ENCODE data around the gene DOCK2. TPM values are rescaled to one million over a fixed set of nuclear protein-coding genes. Genes with fewer than 3 reads are reported as not detected.
"Not testable (repeated sequence)": the region's sequence is repeated elsewhere in the genome, so short reads cannot be mapped to it uniquely, and the experiment has no call there.

Gene DOCK2
- total RNA-seq, 1 donor from 2014 or later = 2.2 TPM

- ATAC-seq = no peak
Measured at GRCh38 chr5:169758886-169759285, 121.8 kb downstream of the DOCK2 start.

- ATAC-seq = no peak
Measured at GRCh38 chr5:169760229-169760628, 123.2 kb downstream of the DOCK2 start.

- ATAC-seq = no peak
Measured at GRCh38 chr5:169762338-169763095, 125.4 kb downstream of the DOCK2 start.

DNA sequence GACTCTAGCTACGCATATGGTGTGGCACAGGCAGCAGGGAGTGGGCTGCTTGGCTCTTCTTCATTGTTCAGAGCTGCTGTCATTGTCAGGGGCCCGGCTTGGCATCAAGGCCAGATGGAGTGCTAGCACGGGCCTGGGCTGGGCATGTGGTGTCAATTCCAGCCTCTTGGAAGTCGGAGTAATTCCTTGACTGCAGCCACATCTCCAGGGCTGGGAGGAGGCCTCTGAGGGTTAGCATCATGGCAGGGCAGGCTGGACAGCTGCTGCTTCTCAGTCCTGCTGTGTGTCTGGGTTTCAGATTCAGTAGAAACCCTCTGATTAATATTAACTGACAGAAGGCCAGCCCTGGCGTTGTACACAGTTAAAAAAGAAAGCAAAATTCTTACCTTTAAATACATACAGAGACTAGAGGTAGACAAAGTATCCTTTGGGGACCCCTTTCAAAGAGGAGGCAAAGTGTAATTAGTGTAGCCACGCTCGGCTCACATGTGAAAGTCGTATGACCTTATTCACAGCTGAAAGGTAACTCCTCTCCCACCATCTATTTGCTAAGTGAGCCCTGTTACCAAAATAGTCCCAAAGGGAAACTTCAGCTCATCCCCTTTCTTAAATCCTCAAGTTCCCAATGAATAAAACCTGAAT lies 126.4 kb downstream of the DOCK2 start:
- ATAC-seq = no peak

- ATAC-seq = no peak
Measured at GRCh38 chr5:169764018-169764378, 126.9 kb downstream of the DOCK2 start.

GRCh38 chr5:169765176-169765996 lies 128.3 kb downstream of the DOCK2 start:
- no peak for ATAC-seq

DNA sequence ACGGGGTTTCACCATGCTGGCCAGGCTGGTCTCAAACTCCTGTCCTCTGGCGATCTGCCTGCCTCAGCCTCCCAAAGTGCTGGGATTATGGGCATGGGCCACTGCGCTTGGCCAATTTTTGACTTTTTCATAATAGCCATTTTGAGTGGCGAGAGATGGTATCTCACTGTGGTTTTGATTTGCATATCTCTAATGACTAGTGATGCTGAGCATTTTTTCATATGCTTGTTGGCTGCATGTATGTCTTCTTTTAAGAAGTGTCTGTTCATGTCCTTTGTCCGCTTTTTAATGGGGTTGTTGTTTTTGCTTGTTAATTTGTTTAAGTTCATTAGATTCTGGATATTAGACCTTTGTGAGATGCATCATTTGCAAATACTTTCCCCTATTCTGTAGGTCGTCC lies 129.9 kb downstream of the DOCK2 start:
- not testable (repeated sequence) for ATAC-seq

DNA sequence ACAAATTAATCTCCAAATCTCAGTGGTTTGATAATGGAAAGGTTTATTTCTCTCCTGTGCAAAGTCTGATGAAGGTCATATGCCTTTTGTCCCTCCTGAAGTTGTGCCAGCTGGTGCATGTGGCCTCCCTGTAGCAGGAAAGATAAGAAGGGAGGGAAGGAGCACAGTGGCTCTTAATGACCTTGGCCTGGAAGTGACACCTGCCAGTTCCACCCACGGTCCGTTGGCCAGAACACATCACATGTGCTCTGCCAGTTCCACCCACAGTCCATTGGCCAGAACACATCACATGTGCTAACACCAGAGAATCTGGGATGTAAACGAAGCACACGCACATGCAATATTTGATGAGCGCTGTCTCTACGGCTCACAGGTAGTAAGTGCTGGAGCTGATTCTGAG lies 130.9 kb downstream of the DOCK2 start:
- ATAC-seq = no peak

GRCh38 chr5:169768416-169768815 lies 131.3 kb downstream of the DOCK2 start:
- no peak for ATAC-seq

DNA sequence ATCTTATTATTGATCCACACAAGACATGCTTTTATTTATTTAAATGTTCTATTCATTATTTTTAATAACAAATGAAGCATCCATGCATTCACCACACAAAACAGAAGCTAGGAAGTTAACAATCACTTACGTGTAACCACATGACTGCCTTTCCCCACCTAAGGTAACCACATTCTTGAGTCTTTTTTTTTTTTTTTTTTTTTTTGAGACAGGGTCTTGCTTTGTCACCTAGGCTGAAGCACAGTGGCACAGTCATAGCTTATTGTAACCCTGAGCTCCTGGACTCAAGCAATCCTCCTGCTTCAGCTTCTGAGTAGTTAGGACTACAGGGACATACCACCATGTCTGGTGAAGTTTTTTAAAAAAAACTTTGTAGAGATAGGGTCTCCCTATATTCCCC lies 133.0 kb downstream of the DOCK2 start:
- no peak for ATAC-seq

- ATAC-seq = no peak
Measured at GRCh38 chr5:169772256-169772655, 135.2 kb downstream of the DOCK2 start.

DNA sequence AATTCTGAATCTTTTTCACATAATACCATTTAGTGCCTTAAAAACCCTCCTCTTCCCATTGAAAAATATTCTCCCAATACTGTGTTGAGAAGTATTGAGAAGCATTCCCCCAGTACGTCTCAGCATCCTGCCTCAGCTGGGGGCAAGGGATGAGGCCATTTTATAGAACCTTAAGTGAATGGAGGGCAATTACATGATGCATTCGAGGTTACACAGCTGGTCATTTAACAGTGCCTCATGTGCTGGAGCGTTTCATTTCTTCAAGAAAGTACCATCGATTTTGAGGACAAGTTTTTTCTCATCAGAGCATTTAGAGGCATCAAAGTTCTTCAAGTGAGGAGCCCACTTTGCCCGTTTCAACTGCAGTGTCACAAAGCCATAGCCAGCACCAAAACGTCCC lies 135.6 kb downstream of the DOCK2 start:
- no peak for ATAC-seq

DNA sequence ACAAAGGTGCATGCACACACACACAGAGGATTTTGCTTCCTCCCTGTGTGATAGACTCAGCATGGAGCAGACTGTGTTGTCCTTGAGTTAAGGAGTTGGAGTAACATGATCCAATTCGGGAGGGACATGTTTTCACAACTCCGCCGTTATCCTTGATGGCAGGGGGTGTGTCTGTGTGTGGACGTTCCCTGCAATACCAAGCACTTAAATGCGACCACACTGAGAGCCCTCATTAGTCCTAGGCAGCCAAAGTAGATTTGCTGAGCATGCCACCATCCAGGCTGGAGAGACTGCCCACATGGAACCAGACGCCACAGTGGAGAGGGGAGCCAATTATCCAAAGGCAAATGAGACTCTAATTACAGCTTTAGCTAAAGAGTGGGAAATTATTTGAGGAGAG lies 140.1 kb downstream of the DOCK2 start:
- ATAC-seq = no peak

DNA sequence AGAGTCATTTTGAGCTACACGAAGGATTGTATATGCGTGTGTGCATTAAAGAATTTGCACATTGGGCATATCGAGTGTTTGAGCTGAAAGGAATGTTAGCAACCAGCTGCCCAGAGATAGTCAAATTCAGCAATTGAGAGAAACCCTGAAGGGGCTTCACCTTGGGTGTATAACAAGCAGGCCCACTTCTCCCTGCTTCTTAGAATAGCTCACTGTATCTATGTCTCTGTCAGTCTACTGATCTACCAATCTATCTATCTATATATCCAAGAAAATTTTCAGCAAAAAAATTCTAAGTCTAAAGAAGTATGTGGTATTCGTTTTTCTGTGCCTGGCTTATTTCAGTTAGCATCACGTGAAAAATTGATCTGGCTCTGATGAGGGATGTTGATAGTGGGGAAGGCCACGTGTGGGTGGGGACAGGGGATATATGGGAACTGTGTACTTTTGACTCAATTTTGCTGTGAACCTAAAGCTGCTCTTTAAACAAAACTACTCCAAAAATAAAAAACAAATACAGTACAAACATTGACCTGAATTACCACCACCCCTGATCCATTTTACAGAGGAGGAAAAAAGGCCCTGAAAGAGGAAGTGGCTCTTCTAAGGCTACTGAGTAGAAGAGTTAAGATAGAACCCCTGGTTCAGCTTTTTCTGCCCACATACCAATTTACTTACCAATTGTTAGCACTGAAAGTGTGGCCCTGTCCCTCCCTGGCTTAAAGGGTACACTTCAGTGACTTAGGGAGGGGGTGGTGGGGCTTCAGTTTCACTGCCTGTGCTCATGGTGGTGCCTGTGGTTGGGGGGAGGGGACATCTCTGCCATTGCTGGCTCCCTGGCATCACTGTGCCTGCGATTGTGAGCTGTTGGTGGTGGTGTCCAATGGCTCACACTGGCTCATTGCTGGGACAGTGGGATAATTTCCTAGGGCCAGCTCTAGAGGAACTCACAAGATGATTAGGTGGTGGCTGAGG lies 141.8 kb downstream of the DOCK2 start:
- ATAC-seq = no peak

DNA sequence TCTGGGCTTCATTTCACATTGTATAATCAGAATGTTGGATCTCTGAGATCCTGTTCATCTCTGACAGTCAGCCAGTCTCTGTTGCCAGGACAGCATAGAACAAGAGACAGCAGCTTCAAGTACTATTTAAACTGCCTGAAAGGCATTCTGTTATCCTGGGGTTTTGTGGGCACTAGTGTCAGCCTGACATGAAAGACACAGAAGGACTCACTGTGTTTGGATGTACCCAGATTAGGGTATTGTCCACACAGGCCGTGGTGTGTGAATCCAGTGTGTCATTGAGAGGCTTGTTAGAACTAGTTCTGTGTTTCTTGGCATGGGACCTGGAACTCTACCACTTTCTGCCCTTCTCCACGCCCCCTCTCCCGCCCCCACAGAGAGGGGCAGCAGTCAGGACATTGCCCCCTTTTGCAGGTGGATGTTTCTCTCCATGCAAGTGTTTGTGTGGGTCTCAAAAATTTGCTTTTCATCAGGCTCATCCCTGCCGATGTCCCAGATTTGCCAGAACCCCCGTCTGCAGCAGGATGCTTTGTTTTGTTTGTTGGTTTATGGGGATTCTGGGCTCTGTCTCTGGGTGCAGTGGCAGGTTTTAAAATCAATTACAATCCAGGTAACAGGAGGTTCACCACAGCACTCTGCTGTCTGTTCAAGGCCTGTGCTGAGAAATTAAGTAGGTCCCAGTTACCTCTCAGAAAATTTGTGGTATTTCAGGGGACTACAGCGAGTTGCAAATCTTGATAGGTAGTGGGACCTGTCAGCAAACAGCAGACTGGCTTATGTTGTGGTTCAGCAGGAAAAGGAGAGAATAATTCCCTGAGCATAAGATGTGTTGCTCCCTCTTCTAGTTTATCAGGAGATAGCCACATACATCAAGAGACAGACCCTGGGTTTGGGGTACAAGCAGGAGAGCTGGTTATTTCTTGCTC lies 144.6 kb downstream of the DOCK2 start:
- no peak for ATAC-seq

GRCh38 chr5:169785771-169786618 lies 148.9 kb downstream of the DOCK2 start:
- no peak for ATAC-seq

GRCh38 chr5:169788168-169788567 lies 151.1 kb downstream of the DOCK2 start:
- no peak for ATAC-seq

- no peak for ATAC-seq
Measured at GRCh38 chr5:169789417-169789940, 152.4 kb downstream of the DOCK2 start.

- no peak for ATAC-seq
Measured at GRCh38 chr5:169791251-169791650, 154.2 kb downstream of the DOCK2 start.

GRCh38 chr5:169795338-169795737 lies 158.3 kb downstream of the DOCK2 start:
- ATAC-seq = no peak
